Measurements from ENCODE around the gene GRIK3. TPM values are rescaled to one million over a fixed set of nuclear protein-coding genes. Genes with fewer than 3 reads are reported as not detected.

Gene GRIK3
- total RNA-seq, 1 donor from 2014 or later: 0.27 TPM

DNA sequence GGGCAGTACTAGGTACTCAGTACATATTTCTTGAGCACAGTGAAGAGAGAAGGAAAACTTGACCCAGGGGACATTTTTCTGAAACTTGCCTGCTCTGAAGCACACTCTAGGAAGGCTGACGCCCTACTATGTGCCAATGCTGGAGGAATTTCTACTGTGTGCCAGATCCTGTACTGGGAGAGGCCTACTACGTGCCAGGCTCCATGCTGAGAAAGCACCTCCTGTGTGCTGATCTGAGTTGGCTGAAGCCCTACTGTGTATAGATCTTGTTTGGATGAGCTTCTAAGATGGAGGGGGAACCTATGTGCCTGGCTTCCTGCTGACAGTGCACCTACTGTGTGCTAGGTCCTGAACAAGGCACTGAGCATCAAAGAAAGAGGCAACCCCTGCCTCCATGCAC lies 86.2 kb downstream of the GRIK3 start:
- TF ChIP-seq, protein P1, sequence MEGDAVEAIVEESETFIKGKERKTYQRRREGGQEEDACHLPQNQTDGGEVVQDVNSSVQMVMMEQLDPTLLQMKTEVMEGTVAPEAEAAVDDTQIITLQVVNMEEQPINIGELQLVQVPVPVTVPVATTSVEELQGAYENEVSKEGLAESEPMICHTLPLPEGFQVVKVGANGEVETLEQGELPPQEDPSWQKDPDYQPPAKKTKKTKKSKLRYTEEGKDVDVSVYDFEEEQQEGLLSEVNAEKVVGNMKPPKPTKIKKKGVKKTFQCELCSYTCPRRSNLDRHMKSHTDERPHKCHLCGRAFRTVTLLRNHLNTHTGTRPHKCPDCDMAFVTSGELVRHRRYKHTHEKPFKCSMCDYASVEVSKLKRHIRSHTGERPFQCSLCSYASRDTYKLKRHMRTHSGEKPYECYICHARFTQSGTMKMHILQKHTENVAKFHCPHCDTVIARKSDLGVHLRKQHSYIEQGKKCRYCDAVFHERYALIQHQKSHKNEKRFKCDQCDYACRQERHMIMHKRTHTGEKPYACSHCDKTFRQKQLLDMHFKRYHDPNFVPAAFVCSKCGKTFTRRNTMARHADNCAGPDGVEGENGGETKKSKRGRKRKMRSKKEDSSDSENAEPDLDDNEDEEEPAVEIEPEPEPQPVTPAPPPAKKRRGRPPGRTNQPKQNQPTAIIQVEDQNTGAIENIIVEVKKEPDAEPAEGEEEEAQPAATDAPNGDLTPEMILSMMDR (IDR thresholded peaks at IDR 0.05): no peak
- Histone ChIP-seq H3K27me3 (ENCODE audit: low read depth) (peaks cover 17% of the 10 kb centered on the region), H3K4me1 (no peaks in the 10 kb centered on the region), H3K4me3 (no peak overlapping the region), H3K36me3 (no peaks in the 10 kb centered on the region), H3K9me3 (no peaks in the 10 kb centered on the region), H3K27ac (no peak overlapping the region)
- no peak for ATAC-seq
- intact Hi-C loops (cut with DNase I): no loop called here
- DNase-seq: no peak

DNA sequence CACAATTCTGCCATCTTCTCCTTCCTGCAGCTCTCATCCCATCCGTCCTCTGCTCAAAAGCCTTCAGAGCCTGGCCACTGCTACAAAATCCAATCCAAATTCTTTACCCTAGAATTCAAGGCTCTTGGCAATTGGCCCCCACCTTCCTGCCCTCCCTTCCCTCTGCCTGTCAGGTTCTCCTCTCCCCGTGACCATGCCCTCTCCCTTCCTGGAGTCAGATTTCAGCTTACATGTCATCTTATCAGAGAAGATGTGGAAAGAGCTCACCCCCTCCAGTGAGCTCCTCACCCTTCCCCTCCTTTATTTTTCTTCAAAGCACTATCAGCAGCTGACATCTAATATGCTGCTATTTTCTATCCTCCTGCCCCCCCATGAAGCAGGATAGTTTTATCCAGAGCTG lies 86.9 kb downstream of the GRIK3 start:
- intact Hi-C loops (cut with DNase I): no loop called here
- TF ChIP-seq, protein P1 (IDR thresholded peaks at IDR 0.05): no peak
- no peaks in the 10 kb centered on the region for H3K36me3 ChIP-seq
- ATAC-seq: no peak
- H3K9me3 ChIP-seq: no peaks in the 10 kb centered on the region
- H3K4me3 ChIP-seq: no peak overlapping the region
- no peak for DNase-seq
- H3K4me1 ChIP-seq: no peaks in the 10 kb centered on the region
- H3K27ac ChIP-seq: no peak overlapping the region
- peaks cover 22% of the 10 kb centered on the region for H3K27me3 ChIP-seq (ENCODE audit: low read depth)

DNA sequence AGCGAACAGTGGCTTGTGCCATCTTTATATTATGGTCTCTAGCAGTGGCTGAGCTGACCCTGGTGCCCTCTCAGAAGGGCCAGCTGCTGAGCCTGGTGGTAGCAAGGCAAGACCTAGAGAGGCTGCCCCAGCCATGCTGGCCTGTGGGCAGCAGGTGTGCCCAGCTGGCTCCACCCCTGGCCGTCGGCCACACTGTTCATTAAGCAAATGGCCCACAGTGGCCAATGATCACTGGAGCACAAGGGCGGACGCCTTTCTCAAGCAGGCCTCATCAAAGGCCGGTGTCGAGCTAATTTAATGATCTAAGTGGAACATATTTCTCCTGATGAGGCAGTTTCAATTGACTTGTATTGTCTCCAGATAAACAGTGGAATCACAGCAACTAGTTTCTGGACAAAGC lies 89.4 kb downstream of the GRIK3 start:
- no peak for DNase-seq
- H3K27ac ChIP-seq: no peak overlapping the region
- H3K4me1 ChIP-seq: no peaks in the 10 kb centered on the region
- TF ChIP-seq, protein P1 (IDR thresholded peaks at IDR 0.05): no peak
- H3K9me3 ChIP-seq: no peaks in the 10 kb centered on the region
- intact Hi-C loops (cut with DNase I): no loop called here
- no peaks in the 10 kb centered on the region for H3K36me3 ChIP-seq
- peaks cover 30% of the 10 kb centered on the region for H3K27me3 ChIP-seq (ENCODE audit: low read depth)
- ATAC-seq: no peak
- no peak overlapping the region for H3K4me3 ChIP-seq

DNA sequence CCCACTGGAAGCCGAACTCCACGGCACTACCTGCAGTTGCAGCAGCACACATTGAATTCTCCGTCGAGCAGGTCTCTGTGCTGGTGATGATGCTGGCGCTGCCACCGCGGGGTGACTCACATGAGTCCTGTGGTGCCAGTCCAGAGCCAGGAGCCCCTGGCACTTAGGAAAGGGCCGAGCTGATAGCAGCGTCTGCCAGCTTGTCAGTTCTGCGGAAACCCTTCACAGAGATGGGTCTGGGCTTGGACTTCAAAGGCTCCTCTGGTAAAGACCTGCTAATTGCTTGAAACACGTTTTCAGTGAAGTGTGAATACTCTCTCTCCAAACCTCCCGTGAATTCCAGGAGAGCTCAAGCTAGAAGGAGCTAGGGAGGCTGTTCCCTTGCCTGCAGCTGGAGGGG lies 92.2 kb downstream of the GRIK3 start:
- DNase-seq (no peak), ATAC-seq (no peak)
- Histone ChIP-seq H3K4me3 (no peak overlapping the region), H3K36me3 (no peaks in the 10 kb centered on the region), H3K4me1 (no peaks in the 10 kb centered on the region), H3K9me3 (no peaks in the 10 kb centered on the region), H3K27me3 (ENCODE audit: low read depth) (peaks cover 27% of the 10 kb centered on the region), H3K27ac (no peak overlapping the region)
- intact Hi-C loops (cut with DNase I): no loop called here
- TF ChIP-seq, protein P1 (IDR thresholded peaks at IDR 0.05): no peak

DNA sequence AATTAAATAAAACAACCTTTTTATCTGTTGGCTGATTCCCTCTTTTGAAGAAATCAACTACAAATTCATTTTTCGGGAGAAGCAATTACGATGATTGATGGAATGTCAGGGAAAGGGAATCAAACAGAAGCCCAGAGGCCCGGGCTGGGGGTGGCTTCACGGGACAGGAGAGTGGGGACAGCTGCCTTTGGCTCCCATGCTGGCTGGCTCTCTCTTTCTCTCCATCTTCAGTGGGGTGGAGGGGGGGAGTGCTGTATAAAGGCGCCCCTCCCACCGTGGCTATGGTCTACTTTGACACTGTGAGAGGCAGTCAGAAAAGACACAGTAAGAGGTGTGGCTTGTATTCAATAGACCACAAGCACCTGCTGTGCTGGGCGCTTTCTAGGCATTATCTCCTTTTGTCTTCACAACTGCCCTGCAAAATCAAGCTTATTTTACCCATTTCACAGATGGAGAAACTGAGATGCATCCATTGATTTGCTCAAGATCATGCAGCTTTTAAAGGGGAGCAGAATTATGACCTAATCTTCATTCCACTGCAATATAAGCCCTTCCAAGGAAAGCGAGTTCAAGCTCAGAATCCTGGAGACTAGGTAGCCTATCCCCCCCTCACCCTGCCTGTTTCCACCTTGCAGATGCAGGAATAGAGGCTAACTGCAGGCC lies 92.9 kb downstream of the GRIK3 start:
- Histone ChIP-seq H3K27ac (no peak overlapping the region), H3K27me3 (ENCODE audit: low read depth) (peaks cover 34% of the 10 kb centered on the region), H3K4me1 (no peaks in the 10 kb centered on the region), H3K9me3 (no peaks in the 10 kb centered on the region), H3K36me3 (no peaks in the 10 kb centered on the region), H3K4me3 (no peak overlapping the region)
- ATAC-seq: no peak
- DNase-seq: no peak
- TF ChIP-seq, protein P1 (IDR thresholded peaks at IDR 0.05): no peak
- intact Hi-C loops (cut with DNase I): no loop called here

Data from lower lobe of right lung (tissue), 2 donors.